ENCODE data around the gene GUCA2B. TPM values are rescaled to one million over a fixed set of nuclear protein-coding genes. Genes with fewer than 3 reads are reported as not detected.

Gene GUCA2B
- total and polyA plus RNA-seq, 4 donors = 1.7 to 3.3 TPM; not detected in 2

DNA sequence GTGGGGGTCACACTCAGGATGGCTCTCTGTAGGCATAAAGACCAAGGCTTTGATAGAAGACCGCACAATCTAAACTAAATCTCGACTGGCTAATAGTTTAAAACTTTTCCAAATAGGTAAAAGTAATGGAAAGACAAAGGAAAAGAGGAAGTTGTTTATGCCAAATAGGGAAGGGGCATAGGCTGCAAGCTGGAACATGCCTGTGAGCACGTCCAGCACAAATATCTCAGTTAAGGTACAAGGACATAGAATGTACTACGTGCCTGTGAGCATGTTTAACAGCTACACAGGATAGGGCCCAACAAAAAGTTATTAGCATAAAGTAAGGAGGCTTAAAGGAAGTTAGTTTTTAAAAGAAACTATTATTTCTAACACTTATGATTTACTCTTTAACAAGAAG lies 38.9 kb downstream of the GUCA2B start:
- no peak for TF ChIP-seq YY1 (IDR thresholded peaks at IDR 0.05)
- no peak for TF ChIP-seq HNF4A (conservative IDR thresholded peaks at IDR 0.05)
- TF ChIP-seq FOXA1 (IDR thresholded peaks at IDR 0.05) = no peak
- TF ChIP-seq, protein P1, sequence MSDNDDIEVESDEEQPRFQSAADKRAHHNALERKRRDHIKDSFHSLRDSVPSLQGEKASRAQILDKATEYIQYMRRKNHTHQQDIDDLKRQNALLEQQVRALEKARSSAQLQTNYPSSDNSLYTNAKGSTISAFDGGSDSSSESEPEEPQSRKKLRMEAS (IDR thresholded peaks at IDR 0.05) = no peak
- TF ChIP-seq, protein P2, sequence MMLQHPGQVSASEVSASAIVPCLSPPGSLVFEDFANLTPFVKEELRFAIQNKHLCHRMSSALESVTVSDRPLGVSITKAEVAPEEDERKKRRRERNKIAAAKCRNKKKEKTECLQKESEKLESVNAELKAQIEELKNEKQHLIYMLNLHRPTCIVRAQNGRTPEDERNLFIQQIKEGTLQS (IDR thresholded peaks at IDR 0.05) = no peak
- TF ChIP-seq SP1 (IDR thresholded peaks at IDR 0.05) = no peak
- no peak for TF ChIP-seq GABPA (IDR thresholded peaks at IDR 0.05 in 1 of 2, conservative IDR thresholded peaks at IDR 0.05 in 1 of 2)
- Histone ChIP-seq H3K27ac (ENCODE audit: low read depth in 1 of 2, low read length in 2 of 2) (no peak overlapping the region), H3K4me3 (ENCODE audit: low read depth in 1 of 3, low read length in 3 of 3) (no peak overlapping the region), H3K36me3 (ENCODE audit: control insufficient read depth in 4 of 4, insufficient read depth in 3 of 4, low read depth in 1 of 4, low read length in 3 of 4) (peaks cover 0 to 22% (median 15%) of the 10 kb centered on the region in 4 donors), H3K9me3 (ENCODE audit: control insufficient read depth in 4 of 4, low read length in 3 of 4) (no peaks in the 10 kb centered on the region), H3K27me3 (ENCODE audit: control insufficient read depth in 4 of 4, insufficient read depth in 4 of 4, low read length in 3 of 4) (no peaks in the 10 kb centered on the region), H3K9ac (ENCODE audit: low read depth in 1 of 2, low read length in 2 of 2) (no peak overlapping the region), H3K4me1 (ENCODE audit: control insufficient read depth in 4 of 4, insufficient read depth in 4 of 4, low read length in 3 of 4) (peaks cover 0 to 21% (median 17%) of the 10 kb centered on the region in 4 donors)
- 86% methylated on average over 4 of the region's 4 CpGs for WGBS
- DNase-seq (ENCODE audit: low spot score) = no peak

DNA sequence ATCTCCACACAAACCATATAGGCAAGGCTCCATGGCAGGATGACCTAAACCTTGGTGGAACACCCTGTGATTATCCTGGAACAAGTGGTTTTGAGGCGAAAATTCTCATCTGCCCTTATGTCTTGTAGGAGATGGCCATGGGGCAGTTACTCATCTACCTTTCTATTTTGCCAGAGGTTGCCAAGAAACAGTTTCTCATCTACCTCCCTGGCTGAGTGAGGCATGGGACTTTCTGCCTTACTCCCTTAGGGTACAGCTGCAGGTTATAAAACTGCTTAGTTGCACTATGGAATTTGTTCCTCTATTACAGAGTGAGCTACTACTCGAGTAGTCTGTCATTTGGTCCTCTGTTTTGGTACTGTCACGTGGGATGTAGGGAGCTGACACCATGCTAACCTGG lies 42.6 kb downstream of the GUCA2B start:
- Histone ChIP-seq H3K9me3 (ENCODE audit: control insufficient read depth in 4 of 4, low read length in 3 of 4) (no peaks in the 10 kb centered on the region), H3K9ac (ENCODE audit: low read depth in 1 of 2, low read length in 2 of 2) (no peak overlapping the region), H3K36me3 (ENCODE audit: control insufficient read depth in 4 of 4, insufficient read depth in 3 of 4, low read depth in 1 of 4, low read length in 3 of 4) (peaks cover 1 to 26% (median 12%) of the 10 kb centered on the region in 4 donors), H3K27ac (ENCODE audit: low read depth in 1 of 2, low read length in 2 of 2) (no peak overlapping the region), H3K27me3 (ENCODE audit: control insufficient read depth in 4 of 4, insufficient read depth in 4 of 4, low read length in 3 of 4) (no peaks in the 10 kb centered on the region), H3K4me3 (ENCODE audit: low read depth in 1 of 3, low read length in 3 of 3) (no peak overlapping the region), H3K4me1 (ENCODE audit: control insufficient read depth in 4 of 4, insufficient read depth in 4 of 4, low read length in 3 of 4) (peaks cover 1 to 7% (median 3%) of the 10 kb centered on the region in 4 donors)
- no peak for DNase-seq (ENCODE audit: low spot score)
- TF ChIP-seq EGR1 (IDR thresholded peaks at IDR 0.05; ENCODE audit: low read depth in 2 of 2) = no peak
- TF ChIP-seq TAF1 (conservative IDR thresholded peaks at IDR 0.05) = no peak
- TF ChIP-seq, protein P3, sequence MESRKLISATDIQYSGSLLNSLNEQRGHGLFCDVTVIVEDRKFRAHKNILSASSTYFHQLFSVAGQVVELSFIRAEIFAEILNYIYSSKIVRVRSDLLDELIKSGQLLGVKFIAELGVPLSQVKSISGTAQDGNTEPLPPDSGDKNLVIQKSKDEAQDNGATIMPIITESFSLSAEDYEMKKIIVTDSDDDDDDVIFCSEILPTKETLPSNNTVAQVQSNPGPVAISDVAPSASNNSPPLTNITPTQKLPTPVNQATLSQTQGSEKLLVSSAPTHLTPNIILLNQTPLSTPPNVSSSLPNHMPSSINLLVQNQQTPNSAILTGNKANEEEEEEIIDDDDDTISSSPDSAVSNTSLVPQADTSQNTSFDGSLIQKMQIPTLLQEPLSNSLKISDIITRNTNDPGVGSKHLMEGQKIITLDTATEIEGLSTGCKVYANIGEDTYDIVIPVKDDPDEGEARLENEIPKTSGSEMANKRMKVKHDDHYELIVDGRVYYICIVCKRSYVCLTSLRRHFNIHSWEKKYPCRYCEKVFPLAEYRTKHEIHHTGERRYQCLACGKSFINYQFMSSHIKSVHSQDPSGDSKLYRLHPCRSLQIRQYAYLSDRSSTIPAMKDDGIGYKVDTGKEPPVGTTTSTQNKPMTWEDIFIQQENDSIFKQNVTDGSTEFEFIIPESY (IDR thresholded peaks at IDR 0.05) = no peak
- TF ChIP-seq FOXA1 (IDR thresholded peaks at IDR 0.05) = no peak
- TF ChIP-seq JUND (IDR thresholded peaks at IDR 0.05) = no peak
- TF ChIP-seq FOXA2 (IDR thresholded peaks at IDR 0.05) = no peak
- TF ChIP-seq RXRA (IDR thresholded peaks at IDR 0.05) = no peak
- TF ChIP-seq, protein P4, sequence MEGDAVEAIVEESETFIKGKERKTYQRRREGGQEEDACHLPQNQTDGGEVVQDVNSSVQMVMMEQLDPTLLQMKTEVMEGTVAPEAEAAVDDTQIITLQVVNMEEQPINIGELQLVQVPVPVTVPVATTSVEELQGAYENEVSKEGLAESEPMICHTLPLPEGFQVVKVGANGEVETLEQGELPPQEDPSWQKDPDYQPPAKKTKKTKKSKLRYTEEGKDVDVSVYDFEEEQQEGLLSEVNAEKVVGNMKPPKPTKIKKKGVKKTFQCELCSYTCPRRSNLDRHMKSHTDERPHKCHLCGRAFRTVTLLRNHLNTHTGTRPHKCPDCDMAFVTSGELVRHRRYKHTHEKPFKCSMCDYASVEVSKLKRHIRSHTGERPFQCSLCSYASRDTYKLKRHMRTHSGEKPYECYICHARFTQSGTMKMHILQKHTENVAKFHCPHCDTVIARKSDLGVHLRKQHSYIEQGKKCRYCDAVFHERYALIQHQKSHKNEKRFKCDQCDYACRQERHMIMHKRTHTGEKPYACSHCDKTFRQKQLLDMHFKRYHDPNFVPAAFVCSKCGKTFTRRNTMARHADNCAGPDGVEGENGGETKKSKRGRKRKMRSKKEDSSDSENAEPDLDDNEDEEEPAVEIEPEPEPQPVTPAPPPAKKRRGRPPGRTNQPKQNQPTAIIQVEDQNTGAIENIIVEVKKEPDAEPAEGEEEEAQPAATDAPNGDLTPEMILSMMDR (IDR thresholded peaks at IDR 0.05; ENCODE audit: low read depth, low read length, missing input control) = no peak
- TF ChIP-seq, protein P1 (IDR thresholded peaks at IDR 0.05) = no peak
- TF ChIP-seq RAD21 (IDR thresholded peaks at IDR 0.05) = no peak
- TF ChIP-seq NR2F2 (IDR thresholded peaks at IDR 0.05) = no peak
- TF ChIP-seq, protein P2 (IDR thresholded peaks at IDR 0.05) = no peak
- TF ChIP-seq HNF4G (IDR thresholded peaks at IDR 0.05) = no peak
- TF ChIP-seq SP1 (IDR thresholded peaks at IDR 0.05) = no peak
- TF ChIP-seq, protein P5, sequence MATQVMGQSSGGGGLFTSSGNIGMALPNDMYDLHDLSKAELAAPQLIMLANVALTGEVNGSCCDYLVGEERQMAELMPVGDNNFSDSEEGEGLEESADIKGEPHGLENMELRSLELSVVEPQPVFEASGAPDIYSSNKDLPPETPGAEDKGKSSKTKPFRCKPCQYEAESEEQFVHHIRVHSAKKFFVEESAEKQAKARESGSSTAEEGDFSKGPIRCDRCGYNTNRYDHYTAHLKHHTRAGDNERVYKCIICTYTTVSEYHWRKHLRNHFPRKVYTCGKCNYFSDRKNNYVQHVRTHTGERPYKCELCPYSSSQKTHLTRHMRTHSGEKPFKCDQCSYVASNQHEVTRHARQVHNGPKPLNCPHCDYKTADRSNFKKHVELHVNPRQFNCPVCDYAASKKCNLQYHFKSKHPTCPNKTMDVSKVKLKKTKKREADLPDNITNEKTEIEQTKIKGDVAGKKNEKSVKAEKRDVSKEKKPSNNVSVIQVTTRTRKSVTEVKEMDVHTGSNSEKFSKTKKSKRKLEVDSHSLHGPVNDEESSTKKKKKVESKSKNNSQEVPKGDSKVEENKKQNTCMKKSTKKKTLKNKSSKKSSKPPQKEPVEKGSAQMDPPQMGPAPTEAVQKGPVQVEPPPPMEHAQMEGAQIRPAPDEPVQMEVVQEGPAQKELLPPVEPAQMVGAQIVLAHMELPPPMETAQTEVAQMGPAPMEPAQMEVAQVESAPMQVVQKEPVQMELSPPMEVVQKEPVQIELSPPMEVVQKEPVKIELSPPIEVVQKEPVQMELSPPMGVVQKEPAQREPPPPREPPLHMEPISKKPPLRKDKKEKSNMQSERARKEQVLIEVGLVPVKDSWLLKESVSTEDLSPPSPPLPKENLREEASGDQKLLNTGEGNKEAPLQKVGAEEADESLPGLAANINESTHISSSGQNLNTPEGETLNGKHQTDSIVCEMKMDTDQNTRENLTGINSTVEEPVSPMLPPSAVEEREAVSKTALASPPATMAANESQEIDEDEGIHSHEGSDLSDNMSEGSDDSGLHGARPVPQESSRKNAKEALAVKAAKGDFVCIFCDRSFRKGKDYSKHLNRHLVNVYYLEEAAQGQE (IDR thresholded peaks at IDR 0.05) = no peak
- TF ChIP-seq GABPA (IDR thresholded peaks at IDR 0.05 in 1 of 2, conservative IDR thresholded peaks at IDR 0.05 in 1 of 2) = no peak
- no peak for TF ChIP-seq YY1 (IDR thresholded peaks at IDR 0.05)
- TF ChIP-seq HNF4A (conservative IDR thresholded peaks at IDR 0.05) = no peak
- WGBS = 95% methylated on average over 3 of the region's 3 CpGs

All from liver (tissue), 9 donors.